NB4 (cell line): Measurements from ENCODE around the gene SLC35A5.

Experiments
- CTCF ChIP-seq: IDR thresholded peaks from one replicate; pipeline ENCODE4 v1.5.1; 2012; ENCODE audit warnings: low read depth, low read length
- MAX ChIP-seq: IDR thresholded peaks from 2 replicates; pipeline ENCODE4 v1.6.1; 2011; ENCODE audit warnings: low read depth, low read length
- MYC ChIP-seq: IDR thresholded peaks from 2 replicates; pipeline ENCODE4 v1.6.1; 2011; ENCODE audit warnings: low read depth, low read length
- POLR2A ChIP-seq: IDR thresholded peaks from 2 replicates; pipeline ENCODE4 v1.6.1; 2011; ENCODE audit warnings: mild to moderate bottlenecking; ENCODE audit not compliant: insufficient read length; ENCODE audit errors: extremely low read depth

GRCh38 chr3:112560721-112561483 is 943 bp upstream of the SLC35A5 start:
- TF ChIP-seq CTCF, result no peak
- TF ChIP-seq POLR2A, result no peak
- no peak for TF ChIP-seq MAX
- TF ChIP-seq MYC, result no peak
